IMR-90 (cell line): ENCODE measurements around the gene SLIT1. TPM values are rescaled to one million over a fixed set of nuclear protein-coding genes. Genes with fewer than 3 reads are reported as not detected.

Experiments used
- ATAC-seq: fragments of 200-7000 bp; cut with Tn5 transposase; 2 replicates; pipeline ENCODE4 v1.9.1; 2020; ENCODE audit warnings: low read depth, mild to moderate bottlenecking, moderate library complexity
- BruUV-seq: library from RNA; stranded (reverse); fragments of 400-500 nt; replicated peaks from 2 replicates; lab custom pipeline; 2021; lab: Mats Ljungman, UMichigan
- CTCF ChIA-PET: fragments of 300-600 bp; formaldehyde crosslinking; extraction: SDS; loops from one replicate; lab custom pipeline; 2021; ENCODE audit warnings: antibody characterized with exemption; lab: Yijun Ruan, JAX
- POLR2A ChIA-PET: fragments of 300-600 bp; sonication (Branson Sonifier 250); formaldehyde crosslinking; loops from one replicate; lab custom pipeline; 2022; ENCODE audit warnings: antibody characterized with exemption; ENCODE audit not compliant: unreplicated experiment; lab: Charles Lee
- DNase-seq: peaks from one replicate; pipeline ENCODE4 v3.0.0; 2013
- H2AFZ ChIP-seq: replicated peaks from 2 replicates; pipeline ENCODE3; 2013; ENCODE audit warnings: low read length, mild to moderate bottlenecking; ENCODE audit not compliant: poor library complexity
- H2AK5ac ChIP-seq: 2 replicates; pipeline ENCODE4 v1.6.1; 2013; ENCODE audit warnings: low read depth, low read length, inconsistent platforms
- H2AK9ac ChIP-seq: replicated peaks from 2 replicates; pipeline ENCODE3; 2013; ENCODE audit warnings: mild to moderate bottlenecking, low read depth, low read length, moderate library complexity; ENCODE audit not compliant: poor library complexity
- H2BK120ac ChIP-seq: 2 replicates; pipeline ENCODE4 v1.6.1; 2013; ENCODE audit warnings: low read depth, low read length, inconsistent platforms
- H2BK15ac ChIP-seq: 3 replicates; pipeline ENCODE4 v1.6.1; 2013; ENCODE audit warnings: low read depth, low read length, inconsistent platforms
- H2BK20ac ChIP-seq: 2 replicates; pipeline ENCODE4 v1.6.1; 2013; ENCODE audit warnings: low read depth, mild to moderate bottlenecking, inconsistent platforms, low read length, moderate library complexity
- H2BK5ac ChIP-seq: 2 replicates; pipeline ENCODE4 v1.6.1; 2013; ENCODE audit warnings: mild to moderate bottlenecking, low read depth, low read length, inconsistent platforms; ENCODE audit not compliant: poor library complexity, severe bottlenecking
- H3K14ac ChIP-seq: replicated peaks from 2 replicates; pipeline ENCODE4 v1.6.1; 2013; ENCODE audit warnings: low read depth, low read length, inconsistent platforms
- H3K18ac ChIP-seq: 2 replicates; pipeline ENCODE4 v1.6.1; 2013; ENCODE audit warnings: low read depth, low read length, control low read depth
- H3K23ac ChIP-seq: 2 replicates; pipeline ENCODE4 v1.6.1; 2013; ENCODE audit warnings: low read depth, low read length, inconsistent platforms
- H3K27ac ChIP-seq: 2 replicates; pipeline ENCODE4 v1.5.1; 2013; ENCODE audit warnings: mild to moderate bottlenecking, control low read depth, low read length; ENCODE audit not compliant: insufficient read depth
- H3K27me3 ChIP-seq: 2 replicates; pipeline ENCODE4 v1.6.1; 2013; ENCODE audit warnings: low read length; ENCODE audit not compliant: control insufficient read depth, insufficient read depth
- H3K36me3 ChIP-seq: 2 replicates; pipeline ENCODE4 v1.6.1; 2013; ENCODE audit warnings: low read length, mixed read lengths; ENCODE audit not compliant: control insufficient read depth, insufficient read depth
- H3K4ac ChIP-seq: 2 replicates; pipeline ENCODE4 v1.6.1; 2013; ENCODE audit warnings: low read depth, low read length, inconsistent platforms
- H3K4me1 ChIP-seq: 2 replicates; pipeline ENCODE4 v1.6.1; 2013; ENCODE audit warnings: low read length, mixed read lengths; ENCODE audit not compliant: control insufficient read depth, insufficient read depth
- H3K4me2 ChIP-seq: 2 replicates; pipeline ENCODE4 v1.6.1; 2013; ENCODE audit warnings: low read depth, mild to moderate bottlenecking, control low read depth, low read length, moderate library complexity
- H3K4me3 ChIP-seq: 2 replicates; pipeline ENCODE4 v1.5.1; 2013; ENCODE audit warnings: low read depth, mild to moderate bottlenecking, control low read depth, low read length, moderate library complexity; ENCODE audit not compliant: insufficient read depth
- H3K56ac ChIP-seq: 2 replicates; pipeline ENCODE4 v1.6.1; 2013; ENCODE audit warnings: low read length, inconsistent platforms; ENCODE audit not compliant: insufficient read depth; ENCODE audit errors: extremely low read depth
- H3K79me1 ChIP-seq, 2 experiments: 2 replicates each; pipeline ENCODE4 v1.6.1; 2013; ENCODE audit warnings: low read length in 2 of 2, inconsistent platforms in 1 of 2, low read depth in 1 of 2
- H3K9ac ChIP-seq: 2 replicates; pipeline ENCODE4 v1.6.1; 2013; ENCODE audit warnings: low read depth, low read length, control low read depth
- H3K9me1 ChIP-seq: 2 replicates; pipeline ENCODE4 v1.6.1; 2013; ENCODE audit warnings: low read length, inconsistent platforms; ENCODE audit not compliant: insufficient read depth
- H3K9me3 ChIP-seq: 2 replicates; pipeline ENCODE4 v1.6.1; 2013; ENCODE audit warnings: low read length; ENCODE audit not compliant: control insufficient read depth, insufficient read depth
- H4K20me1 ChIP-seq: 2 replicates; pipeline ENCODE4 v1.6.1; 2013; ENCODE audit warnings: low read length, inconsistent platforms; ENCODE audit not compliant: insufficient read depth
- H4K5ac ChIP-seq: 2 replicates; pipeline ENCODE4 v1.6.1; 2013; ENCODE audit warnings: mild to moderate bottlenecking, low read depth, low read length, control low read depth
- H4K8ac ChIP-seq, 2 experiments: 2 replicates each; pipeline ENCODE4 v1.6.1; 2013; ENCODE audit warnings: low read depth in 2 of 2, low read length in 2 of 2, control low read depth in 1 of 2, inconsistent platforms in 1 of 2
- H4K91ac ChIP-seq: 2 replicates; pipeline ENCODE4 v1.6.1; 2013; ENCODE audit warnings: low read depth, low read length, inconsistent platforms; ENCODE audit not compliant: insufficient read depth
- BHLHE40 ChIP-seq: fragments of 150-350 bp; IDR thresholded peaks from 2 replicates; pipeline ENCODE4 v1.6.1; 2016; ENCODE audit warnings: mild to moderate bottlenecking, low read depth, low read length
- CEBPB ChIP-seq: IDR thresholded peaks from 2 replicates; pipeline ENCODE4 v1.6.1; 2012; ENCODE audit warnings: low read depth, low read length, improper control_type of control experiment
- CHD1 ChIP-seq: IDR thresholded peaks from 2 replicates; pipeline ENCODE4 v1.6.1; 2012; ENCODE audit warnings: low read depth, low read length, improper control_type of control experiment
- CTCF ChIP-seq: conservative IDR thresholded peaks from 2 replicates; pipeline ENCODE4 v1.5.1; 2012; ENCODE audit warnings: mild to moderate bottlenecking, low read depth, low read length, improper control_type of control experiment
- ELK1 ChIP-seq: fragments of 150-350 bp; IDR thresholded peaks from 2 replicates; pipeline ENCODE4 v1.6.1; 2016; ENCODE audit warnings: low read depth, mild to moderate bottlenecking, low read length, moderate library complexity, borderline replicate concordance
- FOS ChIP-seq: fragments of 150-350 bp; IDR thresholded peaks from 2 replicates; pipeline ENCODE4 v1.6.1; 2016; ENCODE audit warnings: low read depth, low read length
- MAFK ChIP-seq: IDR thresholded peaks from 2 replicates; pipeline ENCODE4 v1.6.1; 2012; ENCODE audit warnings: low read depth, low read length, improper control_type of control experiment
- MAZ ChIP-seq: IDR thresholded peaks from 2 replicates; pipeline ENCODE4 v1.6.1; 2012; ENCODE audit warnings: low read depth, mild to moderate bottlenecking, low read length, improper control_type of control experiment, moderate library complexity, borderline replicate concordance
- MXI1 ChIP-seq: IDR thresholded peaks from 2 replicates; pipeline ENCODE4 v1.6.1; 2012; ENCODE audit warnings: low read depth, mild to moderate bottlenecking, low read length, moderate library complexity, borderline replicate concordance
- NFE2L2 ChIP-seq: fragments of 150-350 bp; IDR thresholded peaks from 2 replicates; pipeline ENCODE4 v1.6.1; 2016; ENCODE audit warnings: low read depth, mild to moderate bottlenecking, low read length
- POLR2A ChIP-seq: IDR thresholded peaks from 2 replicates; pipeline ENCODE4 v1.6.1; 2012; ENCODE audit warnings: mild to moderate bottlenecking, low read depth, low read length
- RAD21 ChIP-seq: IDR thresholded peaks from 2 replicates; pipeline ENCODE4 v1.6.1; 2012; ENCODE audit warnings: low read length, improper control_type of control experiment
- RCOR1 ChIP-seq: IDR thresholded peaks from 2 replicates; pipeline ENCODE4 v1.6.1; 2012; ENCODE audit warnings: mild to moderate bottlenecking, low read length, improper control_type of control experiment; ENCODE audit not compliant: insufficient replicate concordance
- RFX5 ChIP-seq: IDR thresholded peaks from 2 replicates; pipeline ENCODE4 v1.8.0; 2012; ENCODE audit warnings: low read depth, mild to moderate bottlenecking, low read length, moderate library complexity
- SMC3 ChIP-seq: fragments of 150-350 bp; IDR thresholded peaks from 2 replicates; pipeline ENCODE4 v1.6.1; 2016; ENCODE audit warnings: low read depth, mild to moderate bottlenecking, antibody characterized with exemption, low read length, moderate library complexity
- USF2 ChIP-seq: fragments of 150-350 bp; IDR thresholded peaks from 2 replicates; pipeline ENCODE4 v1.6.1; 2017; ENCODE audit warnings: mild to moderate bottlenecking, antibody characterized with exemption, low read length, low read depth
- WGBS, 2 experiments: methylation state at CpG; one replicate each; pipeline versions ENCODE4 v1.1.5 to v1.1.7; 2013; ENCODE audit warnings: missing lambda C conversion rate in 2 of 2; ENCODE audit not compliant: insufficient read length in 1 of 2; ENCODE audit errors: extremely low coverage in 2 of 2; 5-methylcytosine and 5-hydroxymethylcytosine counted together
- dilution Hi-C: fragments of 300-500 bp; cut with HindIII; formaldehyde crosslinking; loops from one replicate; pipeline ENCODE4 v1.14.3; 2018; ENCODE audit warnings: low sequenced_read_pairs; ENCODE audit not compliant: unreplicated experiment
- in situ Hi-C: fragments of 300-500 bp; cut with MboI; formaldehyde crosslinking; loops from 3 replicates; pipeline ENCODE4 v1.14.3; 2019; ENCODE audit warnings: low sequenced_read_pairs, inconsistent platforms, mixed read lengths
- intact Hi-C: fragments of 100-400 bp; cut with micrococcal nuclease; formaldehyde crosslinking; loops from 2 replicates; pipeline ENCODE4 v1.10.0; 2022
- polyA plus RNA-seq, 3 experiments: library from polyadenylated mRNA; depleted of rRNA; stranded (reverse); fragments of >200 nt; gene quantifications; 2 replicates each; pipeline ENCODE4 v1.2.3, GENCODE V29; 2012; ENCODE audit warnings: low replicate concordance in 1 of 3
- total RNA-seq: library from RNA; depleted of rRNA; stranded (reverse); fragments of >200 nt; gene quantifications from 2 replicates; pipeline ENCODE4 v1.2.3, GENCODE V29; 2012

The SLIT1 gene
- total and polyA plus RNA-seq, 2 of the 4 experiments (the other 2 are of a cell fraction) = under 0.01 TPM

GRCh38 chr10:97144297-97144696 lies 41.5 kb downstream of the SLIT1 start:
- intact Hi-C loops (no loop called here), in situ Hi-C loops (no loop called here), dilution Hi-C loops (no loop called here)
- H2AK5ac ChIP-seq = no peak overlapping the region
- no peaks in the 10 kb centered on the region for H4K20me1 ChIP-seq
- no peak overlapping the region for H2BK15ac ChIP-seq
- no peak overlapping the region for H4K8ac ChIP-seq
- H3K4me3 ChIP-seq = no peak overlapping the region
- H3K4ac ChIP-seq = no peak overlapping the region
- H4K91ac ChIP-seq = no peak overlapping the region
- BruUV-seq = no TSS peak
- no peak overlapping the region for H3K18ac ChIP-seq
- no peak overlapping the region for H2BK5ac ChIP-seq
- no peak overlapping the region for H3K4me2 ChIP-seq
- H2AK9ac ChIP-seq = no peak overlapping the region
- no peak overlapping the region for H3K14ac ChIP-seq
- no peaks in the 10 kb centered on the region for H3K79me1 ChIP-seq
- no peak overlapping the region for H2AFZ ChIP-seq
- no CpG with 5 or more reads among the region's 2 CpGs for WGBS, 2 experiments
- no peak for DNase-seq
- no peaks in the 10 kb centered on the region for H3K9me3 ChIP-seq
- H3K56ac ChIP-seq = no peak overlapping the region
- ChIA-PET POLR2A (no interaction called here), CTCF (no interaction called here)
- no peaks in the 10 kb centered on the region for H3K4me1 ChIP-seq
- peaks cover 31% of the 10 kb centered on the region for H3K27me3 ChIP-seq
- no peak overlapping the region for H2BK20ac ChIP-seq
- H3K23ac ChIP-seq = no peak overlapping the region
- H3K9ac ChIP-seq = no peak overlapping the region
- no peaks in the 10 kb centered on the region for H3K9me1 ChIP-seq
- no peaks in the 10 kb centered on the region for H3K36me3 ChIP-seq
- H3K27ac ChIP-seq = no peak overlapping the region
- TF ChIP-seq RCOR1 = no peak
- TF ChIP-seq POLR2A = no peak
- no peak for TF ChIP-seq CEBPB
- no peak for TF ChIP-seq MAZ
- no peak for TF ChIP-seq MXI1
- no peak for TF ChIP-seq USF2
- TF ChIP-seq RAD21 = no peak
- TF ChIP-seq SMC3 = no peak
- TF ChIP-seq NFE2L2 = no peak
- no peak for TF ChIP-seq RFX5
- no peak for TF ChIP-seq BHLHE40
- TF ChIP-seq ELK1 = no peak
- no peak for TF ChIP-seq CHD1
- TF ChIP-seq MAFK = no peak
- no peak for TF ChIP-seq FOS
- TF ChIP-seq CTCF = no peak
- no peak for ATAC-seq
- no peak overlapping the region for H4K5ac ChIP-seq
- no peak overlapping the region for H2BK120ac ChIP-seq
